DOHH2 (cell line): ENCODE data around the gene WDR27.

Experiments
- H3F3A ChIP-seq: fragments of 200-600 bp; sonication (generic), shearing (Covaris generic); 2 replicates; pipeline ENCODE4 v1.6.0; 2016; ENCODE audit warnings: antibody characterized with exemption, mild to moderate bottlenecking; ENCODE audit not compliant: control insufficient read depth, insufficient read depth
- H3K27ac ChIP-seq: fragments of 200-600 bp; sonication (generic); 2 replicates; pipeline ENCODE4 v1.5.1; 2014; ENCODE audit warnings: low read depth, mild to moderate bottlenecking, low read length, moderate library complexity
- H3K27me3 ChIP-seq: fragments of 200-600 bp; sonication (generic); 2 replicates; pipeline ENCODE4 v1.6.1; 2014; ENCODE audit warnings: mild to moderate bottlenecking, low read length, mixed read lengths; ENCODE audit not compliant: control insufficient read depth
- H3K36me3 ChIP-seq: fragments of 200-600 bp; sonication (generic); 2 replicates; pipeline ENCODE4 v1.6.1; 2014; ENCODE audit warnings: mild to moderate bottlenecking, low read length, moderate library complexity, mixed read lengths; ENCODE audit not compliant: control insufficient read depth
- H3K4me1 ChIP-seq: fragments of 200-600 bp; sonication (generic); 2 replicates; pipeline ENCODE4 v1.6.1; 2014; ENCODE audit warnings: mild to moderate bottlenecking, low read length, mixed read lengths; ENCODE audit not compliant: control insufficient read depth
- H3K4me2 ChIP-seq: fragments of 200-600 bp; sonication (generic); 2 replicates; pipeline ENCODE4 v1.6.0; 2014; ENCODE audit warnings: mild to moderate bottlenecking, low read length, moderate library complexity
- H3K4me3 ChIP-seq: fragments of 200-600 bp; sonication (generic); 2 replicates; pipeline ENCODE4 v1.5.1; 2014; ENCODE audit warnings: mild to moderate bottlenecking, low read length, mixed read lengths
- H3K79me2 ChIP-seq: fragments of 200-600 bp; sonication (generic); 2 replicates; pipeline ENCODE4 v1.6.1; 2014; ENCODE audit warnings: mild to moderate bottlenecking, low read length, mixed read lengths; ENCODE audit not compliant: control insufficient read depth
- H3K9me2 ChIP-seq: fragments of 200-600 bp; sonication (generic); replicated peaks from 2 replicates; pipeline ENCODE4 v1.6.1; 2014; ENCODE audit warnings: mild to moderate bottlenecking, low read length, mixed read lengths; ENCODE audit not compliant: control insufficient read depth
- H3K9me3 ChIP-seq: fragments of 200-600 bp; sonication (generic); 2 replicates; pipeline ENCODE4 v1.6.1; 2014; ENCODE audit warnings: antibody characterized with exemption, low read length, mixed read lengths; ENCODE audit not compliant: control insufficient read depth, insufficient read depth
- H4K20me1 ChIP-seq: fragments of 200-600 bp; sonication (generic); 2 replicates; pipeline ENCODE4 v1.6.0; 2014; ENCODE audit warnings: low read depth, mild to moderate bottlenecking, antibody characterized with exemption, low read length, moderate library complexity; ENCODE audit not compliant: control insufficient read depth, insufficient read depth
- CTCF ChIP-seq: fragments of 200-600 bp; sonication (generic); IDR thresholded peaks from one replicate; pipeline ENCODE4 v1.5.1; 2014; ENCODE audit warnings: antibody characterized with exemption, mild to moderate bottlenecking, low read depth, low read length; ENCODE audit not compliant: poor library complexity, severe bottlenecking
- EZH2phosphoT487 ChIP-seq: fragments of 200-600 bp; sonication (generic); IDR thresholded peaks from 2 replicates; pipeline ENCODE4 v1.6.1; 2017; ENCODE audit warnings: borderline replicate concordance, mild to moderate bottlenecking, antibody characterized with exemption, low read length, moderate library complexity, mixed read lengths

The WDR27 gene

GRCh38 chr6:169652896-169653295 lies 48.9 kb downstream of the WDR27 start:
- no peaks in the 10 kb centered on the region for H3K79me2 ChIP-seq
- no peaks in the 10 kb centered on the region for H3K9me2 ChIP-seq
- no peak overlapping the region for H3K27ac ChIP-seq
- no peaks in the 10 kb centered on the region for H3K27me3 ChIP-seq
- peaks cover 10% of the 10 kb centered on the region; the same call in 1 of the 2 replicates for H3K4me1 ChIP-seq
- H3K4me2 ChIP-seq: no peak overlapping the region
- no peak overlapping the region for H3K4me3 ChIP-seq
- H3F3A ChIP-seq: no peaks in the 10 kb centered on the region
- peaks cover 19% of the 10 kb centered on the region; the same call in 1 of the 2 replicates for H3K36me3 ChIP-seq
- no peaks in the 10 kb centered on the region for H3K9me3 ChIP-seq
- TF ChIP-seq CTCF (no peak), EZH2phosphoT487 (no peak)
- H4K20me1 ChIP-seq: no peaks in the 10 kb centered on the region

GRCh38 chr6:169651498-169651897 lies 50.3 kb downstream of the WDR27 start:
- peaks cover 7% of the 10 kb centered on the region; the same call in 1 of the 2 replicates for H3K36me3 ChIP-seq
- TF ChIP-seq CTCF: no peak
- TF ChIP-seq EZH2phosphoT487: no peak
- no peaks in the 10 kb centered on the region for H3K9me2 ChIP-seq
- no peak overlapping the region for H3K4me2 ChIP-seq
- H3K9me3 ChIP-seq: no peaks in the 10 kb centered on the region
- no peaks in the 10 kb centered on the region for H3K79me2 ChIP-seq
- H3F3A ChIP-seq: no peaks in the 10 kb centered on the region
- no peak overlapping the region for H3K4me3 ChIP-seq
- peaks cover 10% of the 10 kb centered on the region; the same call in 1 of the 2 replicates for H3K4me1 ChIP-seq
- H3K27ac ChIP-seq: no peak overlapping the region
- H3K27me3 ChIP-seq: no peaks in the 10 kb centered on the region
- no peaks in the 10 kb centered on the region for H4K20me1 ChIP-seq

GRCh38 chr6:169650959-169651292 lies 50.9 kb downstream of the WDR27 start:
- TF ChIP-seq EZH2phosphoT487: no peak
- Histone ChIP-seq H3F3A (no peaks in the 10 kb centered on the region), H3K9me2 (no peaks in the 10 kb centered on the region), H3K79me2 (no peaks in the 10 kb centered on the region), H3K4me3 (no peak overlapping the region), H3K36me3 (peaks cover under 1% of the 10 kb centered on the region; the same call in 1 of the 2 replicates), H3K27me3 (no peaks in the 10 kb centered on the region), H3K27ac (no peak overlapping the region), H3K4me1 (peaks cover 7% of the 10 kb centered on the region; the same call in 1 of the 2 replicates), H3K4me2 (no peak overlapping the region), H4K20me1 (no peaks in the 10 kb centered on the region), H3K9me3 (no peaks in the 10 kb centered on the region)

GRCh38 chr6:169650241-169650958 lies 51.4 kb downstream of the WDR27 start:
- no peak for TF ChIP-seq CTCF
- no peak for TF ChIP-seq EZH2phosphoT487
- no peak overlapping the region for H3K27ac ChIP-seq
- no peaks in the 10 kb centered on the region for H4K20me1 ChIP-seq
- H3K4me3 ChIP-seq: no peak overlapping the region
- H3K27me3 ChIP-seq: no peaks in the 10 kb centered on the region
- no peaks in the 10 kb centered on the region for H3K79me2 ChIP-seq
- peaks cover 4% of the 10 kb centered on the region; the same call in 1 of the 2 replicates for H3K4me1 ChIP-seq
- no peaks in the 10 kb centered on the region; the same call in 1 of the 2 replicates for H3K36me3 ChIP-seq
- no peak overlapping the region for H3K4me2 ChIP-seq
- H3K9me3 ChIP-seq: no peaks in the 10 kb centered on the region
- H3K9me2 ChIP-seq: no peaks in the 10 kb centered on the region
- no peaks in the 10 kb centered on the region for H3F3A ChIP-seq
